ENCODE data around the gene CCDC197.

GRCh38 chr14:93967637-93968250, 29.4 kb upstream of the CCDC197 start:
- TF ChIP-seq GATA2 (IDR thresholded peaks at IDR 0.05; ENCODE audit: low read depth, low read length) (no peak), GATA3 (IDR thresholded peaks at IDR 0.05; ENCODE audit: low read depth, low read length) (no peak)
